Peyer's patch (tissue), 4 donors: Measurements from ENCODE around the gene PTPN9. TPM values are rescaled to one million over a fixed set of nuclear protein-coding genes. Genes with fewer than 3 reads are reported as not detected.
A peak's percentile ranks its signal among the peaks of the same experiment; 100 is the strongest.

Experiments
- DNase-seq, 3 donors: peaks; one replicate each; pipeline ENCODE4 v3.0.0-alpha.2; 2017 to 2019
- H3K27ac ChIP-seq, 4 donors: fragments of 200-600 bp; sonication (generic); one replicate each; pipeline ENCODE4 v1.5.1; 2016 to 2019
- H3K27me3 ChIP-seq, 2 donors: fragments of 200-600 bp; sonication (generic); one replicate each; pipeline ENCODE4 v1.5.1; 2019
- H3K36me3 ChIP-seq, 3 donors: fragments of 200-600 bp; sonication (generic); one replicate each; pipeline ENCODE4 v1.5.1; 2016 to 2019
- H3K4me1 ChIP-seq, 4 donors: fragments of 200-600 bp; sonication (generic); one replicate each; pipeline ENCODE4 v1.5.1; 2016 to 2019
- H3K4me3 ChIP-seq, 4 donors: fragments of 200-600 bp; sonication (generic); 1 replicate in 3 of 4; 2 replicates in 1 of 4; pipeline ENCODE4 v1.5.1; 2016 to 2019; ENCODE audit warnings: mild to moderate bottlenecking in 1 of 4
- H3K9me3 ChIP-seq, 4 donors: fragments of 200-600 bp; sonication (generic); one replicate each; pipeline ENCODE4 v1.5.1; 2016 to 2019; ENCODE audit warnings: mild to moderate bottlenecking in 1 of 4
- POLR2A ChIP-seq, 2 donors: fragments of 450-650 bp; IDR thresholded peaks; one replicate each; pipeline ENCODE4 v1.5.1; 2017; ENCODE audit warnings: antibody characterized with exemption in 2 of 2, mild to moderate bottlenecking in 2 of 2, moderate library complexity in 2 of 2
- total RNA-seq, 4 donors: library from RNA; depleted of rRNA; stranded (reverse); fragments of >200 nt; gene quantifications; one replicate each; pipeline ENCODE4 v1.1.0, GENCODE V29; 2016
- TF ChIP-seq, protein P1 (sequence below), 6 experiments: fragments of 450-650 bp in 4 of 6; fragments of 200-600 bp in 2 of 6; sonication (generic) in 1 of 6; IDR thresholded peaks; one replicate each; pipeline ENCODE4 v1.5.1; 2017 to 2019; ENCODE audit warnings: antibody characterized with exemption in 6 of 6, mild to moderate bottlenecking in 3 of 6, moderate library complexity in 1 of 6

The PTPN9 gene
- total RNA-seq, 4 donors from 2014 or later: 17.3 to 33.0 (median 28.5) TPM

DNA sequence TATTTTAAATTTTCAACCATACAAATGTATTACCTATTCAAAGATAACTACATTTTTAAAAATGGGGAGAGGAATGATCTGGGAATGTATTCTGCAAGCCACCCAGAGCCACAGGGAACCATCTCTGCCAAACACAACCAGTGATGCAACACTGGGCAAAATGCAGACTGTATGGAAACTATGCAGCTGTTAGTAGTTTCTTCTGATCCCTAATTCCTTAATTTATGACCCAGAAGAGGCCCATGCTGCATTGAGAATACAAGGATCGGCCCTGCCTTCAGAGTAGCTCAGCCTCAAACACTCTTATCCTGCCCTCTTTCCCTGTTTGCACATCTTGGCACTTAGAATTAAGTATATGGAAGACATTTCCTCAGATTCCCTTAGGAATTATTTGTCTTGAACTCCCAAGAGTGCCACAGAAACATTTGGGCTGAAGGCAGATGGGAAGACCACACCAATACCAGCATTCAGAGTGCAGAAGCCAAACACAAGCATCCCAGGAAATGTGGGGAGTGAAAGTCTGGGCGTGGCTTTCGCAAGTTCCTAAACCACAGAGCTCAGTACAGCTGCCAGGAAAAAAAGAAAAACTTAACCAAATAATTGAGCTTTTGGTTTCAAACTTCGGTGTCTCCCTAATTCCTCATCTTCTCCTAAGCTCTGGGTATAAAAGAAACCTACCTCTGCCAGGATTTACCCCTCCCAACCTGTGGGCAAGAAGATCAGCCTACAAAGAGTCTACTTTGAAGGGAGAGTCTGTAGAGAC is 41.1 kb upstream of the PTPN9 start:
- H3K4me1 ChIP-seq: peaks cover 0 to 20% (median 0%) of the 10 kb centered on the region in 4 donors
- no peak for DNase-seq
- H3K9me3 ChIP-seq: no peaks in the 10 kb centered on the region
- TF ChIP-seq, protein P1, sequence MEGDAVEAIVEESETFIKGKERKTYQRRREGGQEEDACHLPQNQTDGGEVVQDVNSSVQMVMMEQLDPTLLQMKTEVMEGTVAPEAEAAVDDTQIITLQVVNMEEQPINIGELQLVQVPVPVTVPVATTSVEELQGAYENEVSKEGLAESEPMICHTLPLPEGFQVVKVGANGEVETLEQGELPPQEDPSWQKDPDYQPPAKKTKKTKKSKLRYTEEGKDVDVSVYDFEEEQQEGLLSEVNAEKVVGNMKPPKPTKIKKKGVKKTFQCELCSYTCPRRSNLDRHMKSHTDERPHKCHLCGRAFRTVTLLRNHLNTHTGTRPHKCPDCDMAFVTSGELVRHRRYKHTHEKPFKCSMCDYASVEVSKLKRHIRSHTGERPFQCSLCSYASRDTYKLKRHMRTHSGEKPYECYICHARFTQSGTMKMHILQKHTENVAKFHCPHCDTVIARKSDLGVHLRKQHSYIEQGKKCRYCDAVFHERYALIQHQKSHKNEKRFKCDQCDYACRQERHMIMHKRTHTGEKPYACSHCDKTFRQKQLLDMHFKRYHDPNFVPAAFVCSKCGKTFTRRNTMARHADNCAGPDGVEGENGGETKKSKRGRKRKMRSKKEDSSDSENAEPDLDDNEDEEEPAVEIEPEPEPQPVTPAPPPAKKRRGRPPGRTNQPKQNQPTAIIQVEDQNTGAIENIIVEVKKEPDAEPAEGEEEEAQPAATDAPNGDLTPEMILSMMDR (IDR thresholded peaks at IDR 0.05): no peak
- no peak for TF ChIP-seq POLR2A (IDR thresholded peaks at IDR 0.05)
- no peak overlapping the region for H3K4me3 ChIP-seq
- H3K27ac ChIP-seq: peak overlapping the region in 3 of 4 donors; percentile 9 to 44 (median 37)
- peaks cover 0 to 41% (median 0%) of the 10 kb centered on the region in 3 donors for H3K36me3 ChIP-seq
- H3K27me3 ChIP-seq: no peaks in the 10 kb centered on the region

DNA sequence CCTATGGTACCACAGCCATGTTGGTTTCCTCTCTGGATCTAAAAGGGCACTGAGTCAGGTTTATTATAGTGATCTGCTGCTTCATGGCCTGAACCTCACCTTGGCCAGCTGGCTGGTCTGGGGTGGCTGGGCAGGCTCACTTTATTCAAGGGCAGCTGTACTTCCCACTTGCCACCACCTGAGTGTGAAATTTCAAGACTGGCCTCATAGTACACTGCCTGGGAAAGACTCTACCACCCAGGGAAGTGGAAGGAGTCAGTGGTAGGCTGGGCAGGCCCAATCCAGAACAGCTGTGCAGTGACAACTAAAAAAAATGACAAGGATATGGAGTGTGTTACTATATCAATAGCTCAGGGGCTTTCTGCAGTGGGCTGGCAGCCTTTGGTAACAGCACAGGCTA is 37.7 kb upstream of the PTPN9 start:
- Histone ChIP-seq H3K27me3 (no peaks in the 10 kb centered on the region), H3K36me3 (peaks cover 0 to 74% (median 0%) of the 10 kb centered on the region in 3 donors), H3K9me3 (no peaks in the 10 kb centered on the region), H3K4me1 (peaks cover 0 to 14% (median 0%) of the 10 kb centered on the region in 4 donors), H3K4me3 (no peak overlapping the region), H3K27ac (no peak overlapping the region)
- no peak for DNase-seq
- TF ChIP-seq, protein P1 (IDR thresholded peaks at IDR 0.05): no peak

DNA sequence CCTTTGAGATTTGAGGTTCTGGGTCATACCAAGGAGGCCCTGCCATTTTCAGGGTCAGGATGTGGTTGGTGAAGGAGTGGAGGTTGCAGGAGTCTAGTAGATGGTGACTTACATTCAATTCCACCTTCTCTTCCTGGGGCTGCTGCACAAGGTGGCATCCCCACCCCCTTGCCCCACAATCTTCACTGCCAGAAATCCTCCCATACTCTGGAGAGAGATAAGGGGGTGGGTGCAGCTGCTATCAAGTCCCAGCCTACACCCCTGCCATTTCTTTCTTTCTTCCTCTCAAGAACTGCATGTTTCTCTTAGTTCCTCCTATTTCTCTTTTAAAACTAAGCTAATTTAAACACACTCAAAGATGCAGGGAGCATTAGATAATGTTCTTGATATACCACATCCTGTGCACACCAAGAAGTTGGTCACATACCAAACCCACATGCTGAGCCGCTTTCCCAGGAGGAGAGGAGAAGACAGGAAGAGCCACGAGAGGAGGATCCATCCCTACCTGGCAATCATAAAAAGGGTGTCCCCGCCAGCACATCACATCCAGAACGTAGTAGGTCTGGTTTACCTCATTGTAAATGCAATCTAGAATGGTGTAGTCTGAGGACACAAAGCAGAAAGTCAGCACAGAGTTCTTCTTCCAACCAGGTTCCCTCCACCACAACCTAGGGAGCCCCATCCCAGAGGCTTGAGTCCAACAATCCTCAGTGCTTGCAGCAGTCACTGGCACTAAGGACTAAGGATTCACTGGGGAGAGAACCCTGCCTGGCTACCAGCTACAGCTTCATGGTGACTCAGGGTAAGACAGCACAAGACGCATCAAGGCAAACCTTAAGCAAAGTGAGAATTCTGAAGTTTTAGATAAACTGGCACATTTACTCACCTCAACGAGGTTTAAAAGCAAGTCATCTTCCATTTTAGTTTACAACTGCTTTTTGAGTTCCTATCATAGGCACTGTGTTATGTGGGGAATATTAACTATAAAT is 27.9 kb upstream of the PTPN9 start:
- Histone ChIP-seq H3K27me3 (no peaks in the 10 kb centered on the region), H3K4me3 (no peak overlapping the region), H3K36me3 (peaks cover 0 to 71% (median 0%) of the 10 kb centered on the region in 3 donors), H3K9me3 (no peaks in the 10 kb centered on the region), H3K4me1 (peaks cover 0 to 4% (median 2%) of the 10 kb centered on the region in 4 donors), H3K27ac (peak overlapping the region in 3 of 4 donors; percentile 14 to 43 (median 42))
- TF ChIP-seq POLR2A (IDR thresholded peaks at IDR 0.05): no peak
- TF ChIP-seq, protein P1 (IDR thresholded peaks at IDR 0.05): no peak
- peak in 2 of 3 donors; percentile 41 to 67 for DNase-seq

DNA sequence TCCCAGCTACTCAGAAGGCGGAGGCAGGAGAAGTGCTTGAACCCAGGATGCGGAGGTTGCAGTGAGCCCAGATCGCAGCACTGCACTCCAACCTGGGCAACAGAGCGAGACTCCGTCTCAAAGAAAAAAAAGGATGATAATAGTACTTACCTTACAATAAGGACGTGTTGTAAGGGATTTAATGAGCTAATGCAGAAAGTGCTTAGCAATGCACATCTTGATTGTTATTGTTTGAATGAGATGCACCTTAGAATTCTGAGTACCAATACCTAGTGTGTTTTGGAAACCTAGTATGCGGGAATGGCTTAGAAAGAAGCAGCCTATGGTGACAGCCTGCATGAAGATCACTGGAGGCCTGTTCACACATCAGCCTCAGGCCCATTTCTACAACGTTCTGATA is 26.9 kb upstream of the PTPN9 start:
- Histone ChIP-seq H3K4me3 (no peak overlapping the region), H3K36me3 (peaks cover 0 to 71% (median 0%) of the 10 kb centered on the region in 3 donors), H3K9me3 (no peaks in the 10 kb centered on the region), H3K27ac (peak overlapping the region in 3 of 4 donors; percentile 14 to 43 (median 42)), H3K4me1 (peaks cover 0 to 4% (median 2%) of the 10 kb centered on the region in 4 donors), H3K27me3 (no peaks in the 10 kb centered on the region)
- TF ChIP-seq POLR2A (IDR thresholded peaks at IDR 0.05): no peak
- TF ChIP-seq, protein P1 (IDR thresholded peaks at IDR 0.05): no peak
- DNase-seq: no peak

DNA sequence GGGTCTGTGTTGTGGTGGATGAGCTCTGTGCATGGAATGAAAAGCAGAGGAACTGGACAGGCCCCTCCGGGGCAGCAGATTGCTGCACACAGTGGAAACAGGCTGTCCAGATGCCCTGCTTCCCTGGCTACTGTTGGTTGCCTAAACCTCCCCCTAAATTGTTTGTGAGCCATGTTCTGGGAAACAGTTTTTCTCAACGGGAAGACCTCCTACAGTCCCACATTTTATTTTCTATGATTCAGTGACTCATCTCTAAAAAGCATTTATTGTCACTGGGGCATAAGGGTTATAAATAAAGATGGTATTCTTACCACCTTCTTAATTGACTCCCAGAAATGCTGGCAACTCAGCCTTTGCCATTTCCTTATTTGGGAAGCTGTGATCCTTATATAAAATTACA is 20.3 kb upstream of the PTPN9 start:
- Histone ChIP-seq H3K36me3 (peaks cover 0 to 50% (median 0%) of the 10 kb centered on the region in 3 donors), H3K4me1 (no peaks in the 10 kb centered on the region), H3K27me3 (no peaks in the 10 kb centered on the region), H3K9me3 (no peaks in the 10 kb centered on the region), H3K4me3 (no peak overlapping the region), H3K27ac (peak overlapping the region in 1 of 4 donors; percentile 46)
- TF ChIP-seq, protein P1 (IDR thresholded peaks at IDR 0.05): no peak
- TF ChIP-seq POLR2A (IDR thresholded peaks at IDR 0.05): no peak
- DNase-seq: no peak
